ENCODE data around the gene SPPL3.

GRCh38 chr12:120760349-120761254 is 143.6 kb downstream of the SPPL3 start:
- TF ChIP-seq POLR2A (IDR thresholded peaks at IDR 0.05) (no peak), CTCF (IDR thresholded peaks at IDR 0.05) (no peak), POLR2AphosphoS5 (IDR thresholded peaks at IDR 0.05; ENCODE audit: insufficient read depth in 1 of 2, low read depth in 1 of 2) (no peak)
